Gastroesophageal sphincter (tissue), 3 donors: ENCODE measurements around the gene PPP3CA.

ENCODE experiments used
- EP300 ChIP-seq: sonication (generic); formaldehyde crosslinking; IDR thresholded peaks from one replicate; pipeline ENCODE4 v1.6.1; 2017; ENCODE audit warnings: antibody characterized with exemption, mild to moderate bottlenecking
- TF ChIP-seq, protein P1 (sequence below), 4 experiments: fragments of 200-600 bp in 2 of 4; fragments of 450-650 bp in 2 of 4; sonication (generic) in 1 of 4; IDR thresholded peaks; one replicate each; pipeline ENCODE4 v1.5.1; 2017 to 2019; ENCODE audit warnings: antibody characterized with exemption in 4 of 4, mild to moderate bottlenecking in 2 of 4, moderate library complexity in 2 of 4

DNA sequence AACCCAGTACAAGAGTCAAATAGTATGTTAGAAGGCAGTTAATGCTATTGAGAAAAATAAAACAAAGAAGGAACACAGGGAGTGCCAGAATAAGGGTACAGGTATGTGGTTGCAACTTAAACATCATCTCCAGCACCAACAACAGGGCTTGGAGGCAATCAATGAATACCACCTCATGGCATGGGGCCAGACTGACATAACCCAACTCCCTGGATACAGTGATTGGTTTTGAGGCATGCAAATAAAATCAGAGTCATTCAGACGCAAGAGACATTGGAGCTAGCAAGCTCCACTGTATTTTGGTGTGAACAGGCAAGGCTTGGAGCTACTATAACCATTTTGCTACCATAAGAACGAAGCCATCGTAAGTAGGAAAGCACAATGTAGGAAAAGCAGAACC, 56.7 kb downstream of the PPP3CA start:
- TF ChIP-seq EP300, result no peak
- TF ChIP-seq, protein P1, sequence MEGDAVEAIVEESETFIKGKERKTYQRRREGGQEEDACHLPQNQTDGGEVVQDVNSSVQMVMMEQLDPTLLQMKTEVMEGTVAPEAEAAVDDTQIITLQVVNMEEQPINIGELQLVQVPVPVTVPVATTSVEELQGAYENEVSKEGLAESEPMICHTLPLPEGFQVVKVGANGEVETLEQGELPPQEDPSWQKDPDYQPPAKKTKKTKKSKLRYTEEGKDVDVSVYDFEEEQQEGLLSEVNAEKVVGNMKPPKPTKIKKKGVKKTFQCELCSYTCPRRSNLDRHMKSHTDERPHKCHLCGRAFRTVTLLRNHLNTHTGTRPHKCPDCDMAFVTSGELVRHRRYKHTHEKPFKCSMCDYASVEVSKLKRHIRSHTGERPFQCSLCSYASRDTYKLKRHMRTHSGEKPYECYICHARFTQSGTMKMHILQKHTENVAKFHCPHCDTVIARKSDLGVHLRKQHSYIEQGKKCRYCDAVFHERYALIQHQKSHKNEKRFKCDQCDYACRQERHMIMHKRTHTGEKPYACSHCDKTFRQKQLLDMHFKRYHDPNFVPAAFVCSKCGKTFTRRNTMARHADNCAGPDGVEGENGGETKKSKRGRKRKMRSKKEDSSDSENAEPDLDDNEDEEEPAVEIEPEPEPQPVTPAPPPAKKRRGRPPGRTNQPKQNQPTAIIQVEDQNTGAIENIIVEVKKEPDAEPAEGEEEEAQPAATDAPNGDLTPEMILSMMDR (IDR thresholded peaks at IDR 0.05), result no peak
